H1 (cell line): Measurements from ENCODE around the gene PITPNB. TPM values are rescaled to one million over a fixed set of nuclear protein-coding genes. Genes with fewer than 3 reads are reported as not detected.

Source experiments
- JUN ChIP-seq: IDR thresholded peaks from 2 replicates; pipeline ENCODE4 v1.6.1; 2011; ENCODE audit warnings: low read depth, mild to moderate bottlenecking, improper control_type of control experiment, low read length
- polyA plus RNA-seq, 7 experiments: library from polyadenylated mRNA; depleted of rRNA in 3 of 7; stranded (reverse) in 5 of 7; unstranded in 2 of 7; fragments of >200 nt in 5 of 7; fragments of 200-250 nt in 2 of 7; gene quantifications; 1 replicate in 5 of 7; 2 replicates in 1 of 7; 4 replicates in 1 of 7; pipeline versions ENCODE4 v1.2.1 to v1.2.3, GENCODE V29; 2011 to 2013; ENCODE audit warnings: missing spikeins in 2 of 7, mixed read lengths in 2 of 7
- total RNA-seq: library from RNA; stranded (reverse); fragmentation: NEBNext Ultra II Directional; extraction: Animal tissue kit (Norgen Biotek cat#: 25700); gene quantifications from 2 replicates; pipeline ENCODE4 v1.2.1, GENCODE V29; 2021
- TF ChIP-seq, protein P1 (sequence below): fragments of 300-600 bp; sonication (generic); IDR thresholded peaks from 2 replicates; pipeline ENCODE4 v1.7.1; 2012; ENCODE audit warnings: low read length, moderate library complexity, mild to moderate bottlenecking, inconsistent platforms; ENCODE audit not compliant: insufficient replicate concordance

Gene PITPNB
- total and polyA plus RNA-seq, 2 of the 8 experiments (the other 6 are each of a cell fraction or from before 2014, with no cell fraction given) = 24.6 to 89.3 TPM

DNA sequence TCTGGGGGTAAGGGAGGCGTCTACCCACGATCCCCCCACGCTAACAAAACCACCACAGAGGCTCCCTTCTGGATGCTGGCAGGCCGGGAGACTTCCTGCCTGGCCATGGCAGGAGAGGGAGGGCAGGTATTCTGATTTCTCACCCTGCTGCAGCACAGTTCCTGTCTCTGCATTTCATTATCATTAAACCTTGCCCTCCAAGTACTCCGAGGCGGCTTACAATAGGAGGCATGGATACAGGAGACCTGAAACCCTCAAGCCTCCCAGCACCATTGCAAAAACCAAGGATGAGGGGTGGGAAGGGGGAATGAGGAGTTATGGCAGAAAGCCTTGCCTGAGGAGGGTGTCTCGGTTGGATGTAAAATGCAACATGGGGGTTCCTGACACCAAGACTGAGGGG, 73.4 kb downstream of the PITPNB start (continued):
- TF ChIP-seq, protein P1, sequence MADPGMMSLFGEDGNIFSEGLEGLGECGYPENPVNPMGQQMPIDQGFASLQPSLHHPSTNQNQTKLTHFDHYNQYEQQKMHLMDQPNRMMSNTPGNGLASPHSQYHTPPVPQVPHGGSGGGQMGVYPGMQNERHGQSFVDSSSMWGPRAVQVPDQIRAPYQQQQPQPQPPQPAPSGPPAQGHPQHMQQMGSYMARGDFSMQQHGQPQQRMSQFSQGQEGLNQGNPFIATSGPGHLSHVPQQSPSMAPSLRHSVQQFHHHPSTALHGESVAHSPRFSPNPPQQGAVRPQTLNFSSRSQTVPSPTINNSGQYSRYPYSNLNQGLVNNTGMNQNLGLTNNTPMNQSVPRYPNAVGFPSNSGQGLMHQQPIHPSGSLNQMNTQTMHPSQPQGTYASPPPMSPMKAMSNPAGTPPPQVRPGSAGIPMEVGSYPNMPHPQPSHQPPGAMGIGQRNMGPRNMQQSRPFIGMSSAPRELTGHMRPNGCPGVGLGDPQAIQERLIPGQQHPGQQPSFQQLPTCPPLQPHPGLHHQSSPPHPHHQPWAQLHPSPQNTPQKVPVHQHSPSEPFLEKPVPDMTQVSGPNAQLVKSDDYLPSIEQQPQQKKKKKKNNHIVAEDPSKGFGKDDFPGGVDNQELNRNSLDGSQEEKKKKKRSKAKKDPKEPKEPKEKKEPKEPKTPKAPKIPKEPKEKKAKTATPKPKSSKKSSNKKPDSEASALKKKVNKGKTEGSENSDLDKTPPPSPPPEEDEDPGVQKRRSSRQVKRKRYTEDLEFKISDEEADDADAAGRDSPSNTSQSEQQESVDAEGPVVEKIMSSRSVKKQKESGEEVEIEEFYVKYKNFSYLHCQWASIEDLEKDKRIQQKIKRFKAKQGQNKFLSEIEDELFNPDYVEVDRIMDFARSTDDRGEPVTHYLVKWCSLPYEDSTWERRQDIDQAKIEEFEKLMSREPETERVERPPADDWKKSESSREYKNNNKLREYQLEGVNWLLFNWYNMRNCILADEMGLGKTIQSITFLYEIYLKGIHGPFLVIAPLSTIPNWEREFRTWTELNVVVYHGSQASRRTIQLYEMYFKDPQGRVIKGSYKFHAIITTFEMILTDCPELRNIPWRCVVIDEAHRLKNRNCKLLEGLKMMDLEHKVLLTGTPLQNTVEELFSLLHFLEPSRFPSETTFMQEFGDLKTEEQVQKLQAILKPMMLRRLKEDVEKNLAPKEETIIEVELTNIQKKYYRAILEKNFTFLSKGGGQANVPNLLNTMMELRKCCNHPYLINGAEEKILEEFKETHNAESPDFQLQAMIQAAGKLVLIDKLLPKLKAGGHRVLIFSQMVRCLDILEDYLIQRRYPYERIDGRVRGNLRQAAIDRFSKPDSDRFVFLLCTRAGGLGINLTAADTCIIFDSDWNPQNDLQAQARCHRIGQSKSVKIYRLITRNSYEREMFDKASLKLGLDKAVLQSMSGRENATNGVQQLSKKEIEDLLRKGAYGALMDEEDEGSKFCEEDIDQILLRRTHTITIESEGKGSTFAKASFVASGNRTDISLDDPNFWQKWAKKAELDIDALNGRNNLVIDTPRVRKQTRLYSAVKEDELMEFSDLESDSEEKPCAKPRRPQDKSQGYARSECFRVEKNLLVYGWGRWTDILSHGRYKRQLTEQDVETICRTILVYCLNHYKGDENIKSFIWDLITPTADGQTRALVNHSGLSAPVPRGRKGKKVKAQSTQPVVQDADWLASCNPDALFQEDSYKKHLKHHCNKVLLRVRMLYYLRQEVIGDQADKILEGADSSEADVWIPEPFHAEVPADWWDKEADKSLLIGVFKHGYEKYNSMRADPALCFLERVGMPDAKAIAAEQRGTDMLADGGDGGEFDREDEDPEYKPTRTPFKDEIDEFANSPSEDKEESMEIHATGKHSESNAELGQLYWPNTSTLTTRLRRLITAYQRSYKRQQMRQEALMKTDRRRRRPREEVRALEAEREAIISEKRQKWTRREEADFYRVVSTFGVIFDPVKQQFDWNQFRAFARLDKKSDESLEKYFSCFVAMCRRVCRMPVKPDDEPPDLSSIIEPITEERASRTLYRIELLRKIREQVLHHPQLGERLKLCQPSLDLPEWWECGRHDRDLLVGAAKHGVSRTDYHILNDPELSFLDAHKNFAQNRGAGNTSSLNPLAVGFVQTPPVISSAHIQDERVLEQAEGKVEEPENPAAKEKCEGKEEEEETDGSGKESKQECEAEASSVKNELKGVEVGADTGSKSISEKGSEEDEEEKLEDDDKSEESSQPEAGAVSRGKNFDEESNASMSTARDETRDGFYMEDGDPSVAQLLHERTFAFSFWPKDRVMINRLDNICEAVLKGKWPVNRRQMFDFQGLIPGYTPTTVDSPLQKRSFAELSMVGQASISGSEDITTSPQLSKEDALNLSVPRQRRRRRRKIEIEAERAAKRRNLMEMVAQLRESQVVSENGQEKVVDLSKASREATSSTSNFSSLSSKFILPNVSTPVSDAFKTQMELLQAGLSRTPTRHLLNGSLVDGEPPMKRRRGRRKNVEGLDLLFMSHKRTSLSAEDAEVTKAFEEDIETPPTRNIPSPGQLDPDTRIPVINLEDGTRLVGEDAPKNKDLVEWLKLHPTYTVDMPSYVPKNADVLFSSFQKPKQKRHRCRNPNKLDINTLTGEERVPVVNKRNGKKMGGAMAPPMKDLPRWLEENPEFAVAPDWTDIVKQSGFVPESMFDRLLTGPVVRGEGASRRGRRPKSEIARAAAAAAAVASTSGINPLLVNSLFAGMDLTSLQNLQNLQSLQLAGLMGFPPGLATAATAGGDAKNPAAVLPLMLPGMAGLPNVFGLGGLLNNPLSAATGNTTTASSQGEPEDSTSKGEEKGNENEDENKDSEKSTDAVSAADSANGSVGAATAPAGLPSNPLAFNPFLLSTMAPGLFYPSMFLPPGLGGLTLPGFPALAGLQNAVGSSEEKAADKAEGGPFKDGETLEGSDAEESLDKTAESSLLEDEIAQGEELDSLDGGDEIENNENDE = no peak
- no peak for TF ChIP-seq JUN
